ENCODE results near the gene RRP15. TPM values are rescaled to one million over a fixed set of nuclear protein-coding genes. Genes with fewer than 3 reads are reported as not detected.

RRP15 gene
- total RNA-seq, 1 donor from 2014 or later: 22.8 TPM

DNA sequence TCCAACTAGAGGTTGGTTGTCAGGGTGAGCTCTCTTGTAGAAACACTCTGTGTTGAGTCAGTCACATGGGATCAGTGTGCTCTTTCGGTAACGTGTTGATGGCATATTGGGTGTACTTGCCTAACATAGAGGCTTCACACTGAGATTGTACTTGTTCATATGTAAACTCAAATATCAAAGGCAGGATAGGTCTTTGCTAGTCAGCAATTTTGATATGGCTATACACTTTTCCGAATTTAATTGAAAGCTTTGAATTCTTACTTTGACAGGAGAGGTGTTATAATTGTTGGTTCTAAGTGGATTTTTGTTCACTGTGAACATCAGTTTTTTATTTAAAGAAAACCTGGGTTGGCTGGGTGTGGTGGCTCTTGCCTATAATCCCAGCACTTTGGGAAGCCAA is 43.7 kb downstream of the RRP15 start:
- intact Hi-C loops (cut with DNase I): no loop called here
- ATAC-seq (no peak), DNase-seq (ENCODE audit: low spot score) (no peak)

DNA sequence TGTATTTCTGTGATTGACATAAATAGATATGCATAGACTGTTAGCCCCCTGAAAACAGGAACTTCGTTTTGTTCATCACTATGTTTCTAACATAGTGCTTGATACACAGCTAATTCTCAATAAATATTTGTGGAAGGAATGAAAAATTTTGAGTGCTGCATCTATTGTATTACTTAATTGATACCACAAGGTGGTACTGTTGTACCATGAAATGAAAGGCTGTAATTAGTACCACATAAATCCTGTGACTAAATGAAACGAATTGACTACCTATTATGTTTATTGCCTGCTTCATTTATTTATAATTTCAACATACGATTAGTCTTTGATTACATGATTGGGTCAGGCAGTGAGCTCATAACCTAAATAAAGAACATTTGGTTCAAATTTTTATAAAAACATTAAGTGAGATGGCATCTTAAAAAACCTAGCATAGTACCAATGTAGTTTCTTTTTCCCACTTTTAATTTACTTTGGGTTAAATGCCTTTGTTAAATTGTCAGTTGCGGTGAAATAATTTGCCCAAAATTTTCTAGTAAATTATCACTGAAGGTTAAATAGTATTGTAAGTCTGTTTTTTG is 45.0 kb downstream of the RRP15 start:
- ATAC-seq: peak; percentile 76
- intact Hi-C loops (cut with DNase I): no loop called here

DNA sequence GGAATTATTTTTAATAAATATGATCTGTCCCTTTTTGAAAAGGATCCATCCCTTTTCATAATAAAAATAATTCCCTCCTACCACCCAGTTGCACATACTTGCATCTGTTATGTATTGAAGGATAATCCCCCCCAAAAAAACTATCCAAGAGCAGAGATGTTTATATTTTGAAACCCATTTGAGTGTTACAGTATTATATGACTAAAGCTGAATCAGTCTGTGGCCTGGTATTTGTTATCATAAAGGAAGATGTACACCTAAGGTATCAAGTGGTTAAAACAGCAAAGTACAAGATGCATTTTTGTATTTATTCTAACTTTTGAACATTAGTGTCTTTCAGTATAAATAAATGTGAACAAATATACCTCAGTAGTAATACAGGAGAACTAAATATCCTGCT is 47.3 kb downstream of the RRP15 start:
- DNase-seq (ENCODE audit: low spot score) (no peak), ATAC-seq (no peak)
- intact Hi-C loops (cut with DNase I): no loop called here

More for the DNA sequence above, 45.0 kb downstream of the RRP15 start:
- no peak for DNase-seq (ENCODE audit: low spot score)

- ATAC-seq (no peak), DNase-seq (ENCODE audit: low spot score) (no peak)
- intact Hi-C loops (cut with DNase I): no loop called here
These were observed 51.2 kb downstream of the RRP15 start for GRCh38 chr1:218336328-218336727.

GRCh38 chr1:218339267-218339831 is 54.3 kb downstream of the RRP15 start:
- DNase-seq (ENCODE audit: low spot score) (no peak), ATAC-seq (no peak)
- intact Hi-C loops (cut with DNase I): no loop called here

DNA sequence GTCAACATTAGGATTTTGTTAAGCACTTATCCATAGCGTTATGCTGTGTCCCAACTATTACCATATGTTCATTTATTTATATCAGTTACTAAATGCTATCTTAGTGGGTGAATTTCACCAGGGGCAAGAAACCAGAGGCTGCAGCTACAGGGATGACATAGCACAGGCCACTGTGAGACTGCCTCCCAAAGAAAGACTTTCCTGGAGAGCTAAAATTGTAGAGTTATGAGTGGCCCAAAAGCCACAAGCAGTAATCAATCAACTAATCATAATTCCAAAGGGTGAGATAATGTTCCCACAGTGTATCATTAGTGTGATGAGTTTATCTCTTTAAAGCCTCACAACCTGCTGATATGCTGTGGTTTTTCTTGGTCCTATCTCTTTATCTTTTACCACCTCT is 56.2 kb downstream of the RRP15 start:
- ATAC-seq (no peak), DNase-seq (ENCODE audit: low spot score) (no peak)
- intact Hi-C loops (cut with DNase I): no loop called here

DNA sequence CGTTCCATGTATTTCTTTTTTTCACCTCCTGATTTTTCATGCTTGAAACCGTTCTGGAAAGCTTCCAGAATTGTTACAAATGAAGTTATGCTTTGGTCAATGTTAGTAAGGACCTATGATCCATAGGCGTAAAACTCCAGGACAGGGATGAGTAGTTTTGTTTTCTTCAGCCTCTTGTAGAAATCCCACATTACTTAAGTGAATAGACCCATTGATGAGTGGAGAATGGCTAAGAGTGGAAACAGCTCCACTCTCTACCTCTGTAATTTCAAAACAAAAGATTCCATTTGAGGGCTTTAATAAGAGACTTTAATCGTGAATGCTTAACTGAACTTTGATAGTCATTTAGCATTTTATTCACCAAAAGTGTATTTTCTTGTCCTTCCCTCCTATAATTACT is 57.0 kb downstream of the RRP15 start:
- ATAC-seq: no peak

DNA sequence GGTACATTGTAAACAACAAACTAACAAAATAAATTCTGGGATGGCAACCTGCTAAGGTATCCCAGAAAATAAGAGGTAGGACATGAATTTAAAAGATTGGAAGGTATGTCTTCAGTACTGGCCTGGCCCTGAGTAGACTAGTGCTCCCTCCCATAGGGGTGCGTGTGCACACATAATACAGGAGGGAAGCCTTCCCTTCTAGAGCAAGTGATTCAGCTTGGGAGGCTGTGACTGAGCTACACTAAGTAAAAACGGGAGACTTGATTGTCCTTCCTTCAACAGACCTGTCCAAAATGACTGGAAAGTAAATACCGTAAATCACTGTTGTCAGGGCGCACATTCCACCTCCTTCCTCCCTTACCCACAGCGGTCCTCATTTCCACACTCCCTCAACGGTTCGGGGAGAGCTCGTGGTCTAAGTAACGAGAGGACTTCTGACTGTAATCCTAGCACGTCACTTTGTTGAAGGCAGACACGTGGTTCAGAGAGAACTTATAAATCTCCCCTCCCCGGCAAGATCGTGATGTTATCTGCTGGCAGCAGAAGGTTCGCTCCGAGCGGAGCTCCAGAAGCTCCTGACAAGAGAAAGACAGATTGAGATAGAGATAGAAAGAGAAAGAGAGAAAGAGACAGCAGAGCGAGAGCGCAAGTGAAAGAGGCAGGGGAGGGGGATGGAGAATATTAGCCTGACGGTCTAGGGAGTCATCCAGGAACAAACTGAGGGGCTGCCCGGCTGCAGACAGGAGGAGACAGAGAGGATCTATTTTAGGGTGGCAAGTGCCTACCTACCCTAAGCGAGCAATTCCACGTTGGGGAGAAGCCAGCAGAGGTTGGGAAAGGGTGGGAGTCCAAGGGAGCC is 60.0 kb downstream of the RRP15 start, which contains the start of gene TGFB2:
Gene TGFB2, plus strand, starts transcription at position 523 of the 859 bp plus-strand sequence. CDS start 1,366 bp downstream, outside the sequence.
- ATAC-seq (peak; percentile 85), DNase-seq (ENCODE audit: low spot score) (peak; percentile 73)
- intact Hi-C loops (cut with DNase I): no loop called here

More for the DNA sequence above, 57.0 kb downstream of the RRP15 start:
- no peak for DNase-seq (ENCODE audit: low spot score)
- intact Hi-C loops (cut with DNase I): no loop called here

DNA sequence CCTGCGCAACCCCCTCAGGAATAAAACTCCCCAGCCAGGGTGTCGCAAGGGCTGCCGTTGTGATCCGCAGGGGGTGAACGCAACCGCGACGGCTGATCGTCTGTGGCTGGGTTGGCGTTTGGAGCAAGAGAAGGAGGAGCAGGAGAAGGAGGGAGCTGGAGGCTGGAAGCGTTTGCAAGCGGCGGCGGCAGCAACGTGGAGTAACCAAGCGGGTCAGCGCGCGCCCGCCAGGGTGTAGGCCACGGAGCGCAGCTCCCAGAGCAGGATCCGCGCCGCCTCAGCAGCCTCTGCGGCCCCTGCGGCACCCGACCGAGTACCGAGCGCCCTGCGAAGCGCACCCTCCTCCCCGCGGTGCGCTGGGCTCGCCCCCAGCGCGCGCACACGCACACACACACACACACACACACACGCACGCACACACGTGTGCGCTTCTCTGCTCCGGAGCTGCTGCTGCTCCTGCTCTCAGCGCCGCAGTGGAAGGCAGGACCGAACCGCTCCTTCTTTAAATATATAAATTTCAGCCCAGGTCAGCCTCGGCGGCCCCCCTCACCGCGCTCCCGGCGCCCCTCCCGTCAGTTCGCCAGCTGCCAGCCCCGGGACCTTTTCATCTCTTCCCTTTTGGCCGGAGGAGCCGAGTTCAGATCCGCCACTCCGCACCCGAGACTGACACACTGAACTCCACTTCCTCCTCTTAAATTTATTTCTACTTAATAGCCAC is 60.7 kb downstream of the RRP15 start:
- peak; percentile 80 for DNase-seq (ENCODE audit: low spot score)
- ATAC-seq: peak; percentile 77
- intact Hi-C loops (cut with DNase I): no loop called here

DNA sequence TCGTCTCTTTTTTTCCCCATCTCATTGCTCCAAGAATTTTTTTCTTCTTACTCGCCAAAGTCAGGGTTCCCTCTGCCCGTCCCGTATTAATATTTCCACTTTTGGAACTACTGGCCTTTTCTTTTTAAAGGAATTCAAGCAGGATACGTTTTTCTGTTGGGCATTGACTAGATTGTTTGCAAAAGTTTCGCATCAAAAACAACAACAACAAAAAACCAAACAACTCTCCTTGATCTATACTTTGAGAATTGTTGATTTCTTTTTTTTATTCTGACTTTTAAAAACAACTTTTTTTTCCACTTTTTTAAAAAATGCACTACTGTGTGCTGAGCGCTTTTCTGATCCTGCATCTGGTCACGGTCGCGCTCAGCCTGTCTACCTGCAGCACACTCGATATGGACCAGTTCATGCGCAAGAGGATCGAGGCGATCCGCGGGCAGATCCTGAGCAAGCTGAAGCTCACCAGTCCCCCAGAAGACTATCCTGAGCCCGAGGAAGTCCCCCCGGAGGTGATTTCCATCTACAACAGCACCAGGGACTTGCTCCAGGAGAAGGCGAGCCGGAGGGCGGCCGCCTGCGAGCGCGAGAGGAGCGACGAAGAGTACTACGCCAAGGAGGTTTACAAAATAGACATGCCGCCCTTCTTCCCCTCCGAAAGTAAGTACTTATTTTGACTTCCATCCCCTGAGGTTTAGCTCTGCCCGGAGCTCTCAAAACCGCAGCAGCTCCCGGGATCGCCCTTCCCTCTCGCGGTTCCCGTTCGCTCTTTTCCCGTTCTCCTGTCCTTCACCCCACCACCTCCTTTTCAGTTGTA is 61.5 kb downstream of the RRP15 start:
- ATAC-seq (peak; percentile 10), DNase-seq (ENCODE audit: low spot score) (peak; percentile 64)
- intact Hi-C loops (cut with DNase I): no loop called here

DNA sequence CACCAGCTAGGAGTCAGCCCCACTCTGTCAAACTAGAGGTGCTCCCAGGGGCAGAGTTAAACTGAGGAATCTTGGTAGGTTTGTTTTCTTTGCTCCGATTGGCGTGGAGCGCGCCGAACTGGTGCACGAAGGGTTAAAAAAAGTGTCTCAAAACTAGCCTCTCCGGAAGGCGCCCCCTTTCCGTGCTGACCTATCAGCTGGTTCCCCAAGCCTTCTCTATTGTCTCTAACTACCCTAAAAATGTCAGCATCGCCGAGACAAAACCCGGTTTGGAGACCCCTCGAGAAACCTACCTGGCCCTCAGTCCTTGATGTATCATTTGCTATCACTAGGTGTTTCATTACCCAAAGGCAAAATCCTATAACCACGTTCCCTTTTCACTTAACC is 62.2 kb downstream of the RRP15 start:
- no peak for ATAC-seq
- intact Hi-C loops (cut with DNase I): no loop called here
- DNase-seq (ENCODE audit: low spot score): peak; percentile 67

- DNase-seq (ENCODE audit: low spot score): no peak
- intact Hi-C loops (cut with DNase I): no loop called here
- no peak for ATAC-seq
These were observed 62.9 kb downstream of the RRP15 start for GRCh38 chr1:218347723-218348627.

GRCh38 chr1:218348628-218349071 is 63.6 kb downstream of the RRP15 start:
- no peak for ATAC-seq
- no peak for DNase-seq (ENCODE audit: low spot score)
- intact Hi-C loops (cut with DNase I): no loop called here

DNA sequence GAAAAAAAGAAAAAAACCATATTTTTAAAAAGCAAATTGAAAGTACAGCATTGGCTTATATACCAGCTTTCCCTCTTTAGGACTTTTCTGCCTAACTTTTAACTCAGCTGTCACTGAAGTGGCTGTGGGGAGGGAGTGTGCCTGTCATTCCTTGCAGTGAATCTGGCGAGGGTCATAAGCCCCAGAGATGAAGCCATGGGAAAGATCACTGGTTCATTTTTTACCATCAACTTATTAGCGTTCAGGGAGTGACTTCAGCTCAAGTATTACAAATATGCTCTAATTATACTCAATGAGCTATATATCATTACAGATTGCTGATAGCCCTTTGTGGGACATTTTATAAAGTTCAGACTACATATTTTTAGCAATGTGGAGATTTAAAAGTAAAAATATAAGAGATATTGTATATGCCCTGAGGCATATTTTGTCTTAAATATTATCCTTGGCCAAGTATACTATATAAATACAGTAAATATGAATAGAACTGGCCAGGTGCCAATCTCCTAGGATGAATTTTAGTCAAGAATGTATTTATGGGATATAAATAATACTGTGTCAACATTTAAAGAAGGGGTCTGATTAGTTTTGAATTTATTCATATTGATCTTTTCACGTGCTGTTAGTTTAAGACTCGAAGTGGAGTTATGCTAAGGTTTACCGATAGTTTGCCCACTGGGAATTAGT is 64.4 kb downstream of the RRP15 start:
- intact Hi-C loops (cut with DNase I): no loop called here
- no peak for ATAC-seq
- DNase-seq (ENCODE audit: low spot score): no peak

- DNase-seq (ENCODE audit: low spot score) (no peak), ATAC-seq (no peak)
- intact Hi-C loops (cut with DNase I): no loop called here
These were observed 65.0 kb downstream of the RRP15 start for GRCh38 chr1:218350035-218350525.

DNA sequence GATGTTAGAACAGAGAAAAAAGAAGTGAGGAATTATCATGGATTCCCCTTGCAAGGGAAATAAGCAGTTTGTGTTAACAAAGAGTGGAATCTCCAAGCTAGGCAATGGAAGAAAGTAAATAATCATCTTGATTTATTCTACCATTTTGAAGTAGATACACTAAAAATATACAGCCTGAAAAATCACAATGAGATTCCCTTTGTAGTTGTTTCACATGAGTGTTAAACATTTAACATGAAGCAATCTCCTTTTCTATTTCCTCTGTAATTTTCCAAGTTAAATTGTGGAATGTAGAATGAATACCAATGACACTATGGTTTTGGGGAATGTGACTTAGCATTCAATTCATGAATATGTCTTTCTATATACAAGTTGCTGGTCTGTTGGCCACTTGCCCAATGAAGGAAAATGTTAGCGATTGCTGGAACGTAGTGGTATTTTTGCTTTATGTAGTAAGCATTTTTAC is 65.7 kb downstream of the RRP15 start:
- DNase-seq (ENCODE audit: low spot score) (no peak), ATAC-seq (no peak)
- intact Hi-C loops (cut with DNase I): no loop called here
